ENCODE data around the gene TTC7B. TPM values are rescaled to one million over a fixed set of nuclear protein-coding genes. Genes with fewer than 3 reads are reported as not detected.

Gene TTC7B
- total RNA-seq, 1 donor from 2014 or later, result 40.4 TPM

GRCh38 chr14:90587252-90587910 lies 228.8 kb downstream of the TTC7B start:
- Mint-ChIP-seq H3K36me3 (peaks cover 9% of the 10 kb centered on the region), H3K9me3 (no peaks in the 10 kb centered on the region), H3K4me3 (no peak overlapping the region), H3K4me1 (ENCODE audit: unreplicated experiment) (no peaks in the 10 kb centered on the region), H3K27ac (no peak overlapping the region), H3K27me3 (no peaks in the 10 kb centered on the region)
- TF ChIP-seq, protein P1, sequence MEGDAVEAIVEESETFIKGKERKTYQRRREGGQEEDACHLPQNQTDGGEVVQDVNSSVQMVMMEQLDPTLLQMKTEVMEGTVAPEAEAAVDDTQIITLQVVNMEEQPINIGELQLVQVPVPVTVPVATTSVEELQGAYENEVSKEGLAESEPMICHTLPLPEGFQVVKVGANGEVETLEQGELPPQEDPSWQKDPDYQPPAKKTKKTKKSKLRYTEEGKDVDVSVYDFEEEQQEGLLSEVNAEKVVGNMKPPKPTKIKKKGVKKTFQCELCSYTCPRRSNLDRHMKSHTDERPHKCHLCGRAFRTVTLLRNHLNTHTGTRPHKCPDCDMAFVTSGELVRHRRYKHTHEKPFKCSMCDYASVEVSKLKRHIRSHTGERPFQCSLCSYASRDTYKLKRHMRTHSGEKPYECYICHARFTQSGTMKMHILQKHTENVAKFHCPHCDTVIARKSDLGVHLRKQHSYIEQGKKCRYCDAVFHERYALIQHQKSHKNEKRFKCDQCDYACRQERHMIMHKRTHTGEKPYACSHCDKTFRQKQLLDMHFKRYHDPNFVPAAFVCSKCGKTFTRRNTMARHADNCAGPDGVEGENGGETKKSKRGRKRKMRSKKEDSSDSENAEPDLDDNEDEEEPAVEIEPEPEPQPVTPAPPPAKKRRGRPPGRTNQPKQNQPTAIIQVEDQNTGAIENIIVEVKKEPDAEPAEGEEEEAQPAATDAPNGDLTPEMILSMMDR (conservative IDR thresholded peaks at IDR 0.05), result no peak
- no peak for DNase-seq (ENCODE audit: extremely low spot score, unreplicated experiment)

- no peak overlapping the region for H3K27ac Mint-ChIP-seq
- H3K4me3 Mint-ChIP-seq, result no peak overlapping the region
- peaks cover 9% of the 10 kb centered on the region for H3K36me3 Mint-ChIP-seq
- no peaks in the 10 kb centered on the region for H3K4me1 Mint-ChIP-seq (ENCODE audit: unreplicated experiment)
- H3K9me3 Mint-ChIP-seq, result no peaks in the 10 kb centered on the region
- no peak for DNase-seq (ENCODE audit: extremely low spot score, unreplicated experiment)
- no peaks in the 10 kb centered on the region for H3K27me3 Mint-ChIP-seq
- TF ChIP-seq, protein P1 (conservative IDR thresholded peaks at IDR 0.05), result no peak
Observed at GRCh38 chr14:90585106-90585505, 231.1 kb downstream of the TTC7B start.

DNA sequence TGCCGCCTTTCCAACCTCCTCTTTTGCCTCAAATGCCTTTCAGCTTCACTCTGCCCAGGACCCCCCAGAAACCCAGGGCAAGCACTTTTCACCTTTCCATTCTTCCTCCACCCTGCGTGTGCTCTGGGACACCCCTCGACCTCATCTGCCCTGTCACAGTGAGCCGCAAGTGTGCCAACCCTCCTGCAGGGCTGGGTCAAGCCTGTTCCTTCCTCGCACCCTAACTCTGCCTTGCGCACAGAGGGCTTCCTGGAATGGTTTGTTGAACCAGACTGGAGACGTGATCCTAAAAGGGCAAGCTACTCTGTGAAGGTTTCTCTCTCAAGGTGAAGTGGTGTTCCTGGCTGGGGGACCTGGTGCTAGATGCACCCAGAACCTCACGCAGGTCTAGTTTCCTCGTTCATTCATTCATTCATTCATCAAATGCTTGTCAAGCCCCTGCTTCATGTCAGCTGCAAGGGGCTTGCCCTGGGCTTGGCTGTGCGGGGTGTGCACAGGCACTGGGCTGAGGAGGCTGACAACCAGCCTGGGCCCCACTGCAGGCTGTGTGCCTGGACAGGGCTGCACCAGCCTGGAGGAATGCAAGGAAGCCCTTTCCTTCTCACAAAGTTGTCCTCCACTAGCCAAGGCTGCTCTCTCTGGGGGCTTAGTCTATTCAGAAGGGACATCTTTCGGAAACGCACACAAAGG lies 232.2 kb downstream of the TTC7B start:
- no peaks in the 10 kb centered on the region for H3K27me3 Mint-ChIP-seq

GRCh38 chr14:90583427-90583826 lies 232.8 kb downstream of the TTC7B start:
- TF ChIP-seq, protein P1 (conservative IDR thresholded peaks at IDR 0.05), result no peak
- no peak overlapping the region for H3K4me3 Mint-ChIP-seq
- H3K36me3 Mint-ChIP-seq, result peaks cover 9% of the 10 kb centered on the region
- no peaks in the 10 kb centered on the region for H3K9me3 Mint-ChIP-seq
- H3K27me3 Mint-ChIP-seq, result no peaks in the 10 kb centered on the region
- DNase-seq (ENCODE audit: extremely low spot score, unreplicated experiment), result no peak
- no peaks in the 10 kb centered on the region for H3K4me1 Mint-ChIP-seq (ENCODE audit: unreplicated experiment)
- H3K27ac Mint-ChIP-seq, result no peak overlapping the region

More for the DNA sequence above, 232.2 kb downstream of the TTC7B start:
- Mint-ChIP-seq H3K9me3 (no peaks in the 10 kb centered on the region), H3K27ac (no peak overlapping the region), H3K36me3 (peaks cover 9% of the 10 kb centered on the region), H3K4me3 (no peak overlapping the region), H3K4me1 (ENCODE audit: unreplicated experiment) (no peaks in the 10 kb centered on the region)
- TF ChIP-seq, protein P1 (conservative IDR thresholded peaks at IDR 0.05), result no peak
- DNase-seq (ENCODE audit: extremely low spot score, unreplicated experiment), result no peak

GRCh38 chr14:90582166-90582565 lies 234.1 kb downstream of the TTC7B start:
- no peaks in the 10 kb centered on the region for H3K4me1 Mint-ChIP-seq (ENCODE audit: unreplicated experiment)

More at GRCh38 chr14:90582166-90582565, 234.1 kb downstream of the TTC7B start:
- no peak for DNase-seq (ENCODE audit: extremely low spot score, unreplicated experiment)
- Mint-ChIP-seq H3K36me3 (peaks cover 9% of the 10 kb centered on the region), H3K27me3 (no peaks in the 10 kb centered on the region), H3K4me3 (no peak overlapping the region), H3K9me3 (no peaks in the 10 kb centered on the region), H3K27ac (no peak overlapping the region)
- TF ChIP-seq, protein P1 (conservative IDR thresholded peaks at IDR 0.05), result no peak

Measured in type B pancreatic cell (in vitro differentiated cells).